ENCODE measurements around the gene ARGLU1. TPM values are rescaled to one million over a fixed set of nuclear protein-coding genes. Genes with fewer than 3 reads are reported as not detected.
A peak's percentile ranks its signal among the peaks of the same experiment; 100 is the strongest.

Gene ARGLU1
- polyA plus RNA-seq, 3 donors: 22.4 to 168 (median 27.2) TPM

DNA sequence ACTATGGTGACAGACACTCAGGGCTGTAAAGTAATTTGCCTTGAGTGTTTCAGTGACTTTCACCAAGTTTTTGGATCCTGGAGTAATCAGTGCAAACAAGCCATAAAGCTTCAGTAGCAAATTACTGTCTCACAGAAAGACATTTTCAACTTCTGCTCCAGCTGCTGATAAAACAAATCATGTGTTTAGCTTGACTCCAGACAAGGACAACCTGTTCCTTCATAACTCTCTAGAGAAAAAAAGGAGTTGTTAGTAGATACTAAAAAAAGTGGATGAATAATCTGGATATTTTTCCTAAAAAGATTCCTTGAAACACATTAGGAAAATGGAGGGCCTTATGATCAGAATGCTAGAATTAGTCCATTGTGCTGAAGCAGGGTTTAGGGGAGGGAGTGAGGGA is 9.4 kb downstream of the ARGLU1 start:
- Histone ChIP-seq H2AFZ (ENCODE audit: insufficient read depth, low read depth, low read length, poor library complexity, severe bottlenecking) (no peak overlapping the region), H3K27ac (ENCODE audit: low read depth in 1 of 2, low read length in 2 of 2) (no peak overlapping the region), H3K9me3 (replicated peaks in 1 of 2; ENCODE audit: control insufficient read depth in 1 of 2, insufficient read depth in 1 of 2, low read length in 2 of 2) (no peaks in the 10 kb centered on the region), H3K36me3 (replicated peaks in 1 of 2; ENCODE audit: control insufficient read depth in 1 of 2, insufficient read depth in 2 of 2, low read length in 2 of 2) (peaks cover 60 to 65% of the 10 kb centered on the region in 2 donors), H3K79me2 (ENCODE audit: insufficient read depth, low read length) (peaks cover 100% of the 10 kb centered on the region), H3K4me2 (replicated peaks; ENCODE audit: extremely low read depth, low read length, poor library complexity, severe bottlenecking) (no peak overlapping the region), H3K9ac (ENCODE audit: insufficient read depth, low read length, poor library complexity, severe bottlenecking) (no peak overlapping the region), H3K27me3 (ENCODE audit: control insufficient read depth in 2 of 2, insufficient read depth in 2 of 2, low read length in 2 of 2) (no peaks in the 10 kb centered on the region), H3K4me3 (replicated peaks in 1 of 3; ENCODE audit: low read depth in 2 of 3, low read length in 3 of 3) (no peak overlapping the region), H3K4me1 (ENCODE audit: control insufficient read depth in 1 of 2, insufficient read depth in 2 of 2, low read length in 2 of 2) (no peaks in the 10 kb centered on the region), H4K20me1 (ENCODE audit: insufficient read depth, low read length) (peaks cover 100% of the 10 kb centered on the region)
- Mint-ChIP-seq H3K27me3 (ENCODE audit: low read depth in 3 of 3) (no peaks in the 10 kb centered on the region), H3K4me3 (no peak overlapping the region), H3K27ac (peak overlapping the region in 1 of 7 donors; percentile 21), H3K9me3 (no peaks in the 10 kb centered on the region), H3K36me3 (peaks cover 57 to 60% of the 10 kb centered on the region in 2 donors), H3K4me1 (peaks cover 14% of the 10 kb centered on the region)
- intact Hi-C loops (cut with micrococcal nuclease): no loop called here
- TF ChIP-seq, protein P1, sequence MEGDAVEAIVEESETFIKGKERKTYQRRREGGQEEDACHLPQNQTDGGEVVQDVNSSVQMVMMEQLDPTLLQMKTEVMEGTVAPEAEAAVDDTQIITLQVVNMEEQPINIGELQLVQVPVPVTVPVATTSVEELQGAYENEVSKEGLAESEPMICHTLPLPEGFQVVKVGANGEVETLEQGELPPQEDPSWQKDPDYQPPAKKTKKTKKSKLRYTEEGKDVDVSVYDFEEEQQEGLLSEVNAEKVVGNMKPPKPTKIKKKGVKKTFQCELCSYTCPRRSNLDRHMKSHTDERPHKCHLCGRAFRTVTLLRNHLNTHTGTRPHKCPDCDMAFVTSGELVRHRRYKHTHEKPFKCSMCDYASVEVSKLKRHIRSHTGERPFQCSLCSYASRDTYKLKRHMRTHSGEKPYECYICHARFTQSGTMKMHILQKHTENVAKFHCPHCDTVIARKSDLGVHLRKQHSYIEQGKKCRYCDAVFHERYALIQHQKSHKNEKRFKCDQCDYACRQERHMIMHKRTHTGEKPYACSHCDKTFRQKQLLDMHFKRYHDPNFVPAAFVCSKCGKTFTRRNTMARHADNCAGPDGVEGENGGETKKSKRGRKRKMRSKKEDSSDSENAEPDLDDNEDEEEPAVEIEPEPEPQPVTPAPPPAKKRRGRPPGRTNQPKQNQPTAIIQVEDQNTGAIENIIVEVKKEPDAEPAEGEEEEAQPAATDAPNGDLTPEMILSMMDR (IDR thresholded peaks at IDR 0.05): no peak
- DNase-seq: no peak

DNA sequence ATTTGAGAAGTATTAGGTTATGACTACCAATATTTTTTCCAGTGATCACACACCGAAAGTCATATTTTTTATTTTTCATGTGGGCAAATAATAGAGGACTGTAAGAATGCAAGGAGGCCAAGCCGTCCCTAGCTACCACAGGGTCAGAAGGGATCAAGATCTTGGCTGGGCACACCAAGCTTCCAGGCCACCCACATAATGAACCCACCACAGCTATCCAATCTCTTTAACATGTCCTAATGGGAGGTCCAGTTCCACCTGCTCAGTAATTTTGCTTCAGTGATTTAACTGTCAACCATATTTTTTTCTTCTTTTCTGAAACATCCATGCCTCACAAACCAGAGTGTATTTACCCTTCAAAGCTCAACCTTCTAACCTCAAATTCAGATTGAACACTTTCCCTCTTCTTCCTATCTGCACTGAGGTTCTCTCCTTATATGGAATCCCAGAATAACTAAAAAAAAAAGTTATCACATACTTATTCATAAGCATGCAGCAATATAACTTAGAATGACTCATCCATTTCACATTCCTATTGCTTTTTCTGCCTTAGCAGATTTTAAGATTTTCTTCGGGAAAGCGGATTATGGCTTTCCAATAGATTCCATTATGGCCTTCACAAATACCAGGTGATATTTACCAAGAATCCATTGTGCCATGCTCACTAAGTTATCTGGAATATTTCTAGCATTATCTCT is 12.2 kb downstream of the ARGLU1 start:
- peaks cover 12% of the 10 kb centered on the region for H3K4me1 Mint-ChIP-seq
- no peak overlapping the region for H3K4me3 Mint-ChIP-seq
- H3K27ac ChIP-seq (ENCODE audit: low read depth in 1 of 2, low read length in 2 of 2): no peak overlapping the region
- H4K20me1 ChIP-seq (ENCODE audit: insufficient read depth, low read length): peaks cover 100% of the 10 kb centered on the region
- H3K4me1 ChIP-seq (ENCODE audit: control insufficient read depth in 1 of 2, insufficient read depth in 2 of 2, low read length in 2 of 2): no peaks in the 10 kb centered on the region
- H3K9me3 Mint-ChIP-seq: no peaks in the 10 kb centered on the region
- no peak overlapping the region for H3K4me2 ChIP-seq (replicated peaks; ENCODE audit: extremely low read depth, low read length, poor library complexity, severe bottlenecking)
- no peak for DNase-seq
- no peak overlapping the region for H3K27ac Mint-ChIP-seq
- H3K79me2 ChIP-seq (ENCODE audit: insufficient read depth, low read length): peaks cover 100% of the 10 kb centered on the region
- intact Hi-C loops (cut with micrococcal nuclease): no loop called here
- peaks cover 78 to 81% of the 10 kb centered on the region in 2 donors for H3K36me3 Mint-ChIP-seq
- no peaks in the 10 kb centered on the region for H3K27me3 ChIP-seq (ENCODE audit: control insufficient read depth in 2 of 2, insufficient read depth in 2 of 2, low read length in 2 of 2)
- no peak overlapping the region for H2AFZ ChIP-seq (ENCODE audit: insufficient read depth, low read depth, low read length, poor library complexity, severe bottlenecking)
- WGBS (ENCODE audit: insufficient coverage): no CpG with 5 or more reads among the region's 4 CpGs
- H3K4me3 ChIP-seq (replicated peaks in 1 of 3; ENCODE audit: low read depth in 2 of 3, low read length in 3 of 3): no peak overlapping the region
- no peaks in the 10 kb centered on the region for H3K27me3 Mint-ChIP-seq (ENCODE audit: low read depth in 3 of 3)
- TF ChIP-seq, protein P1 (IDR thresholded peaks at IDR 0.05): no peak
- H3K9ac ChIP-seq (ENCODE audit: insufficient read depth, low read length, poor library complexity, severe bottlenecking): no peak overlapping the region
- H3K36me3 ChIP-seq (replicated peaks in 1 of 2; ENCODE audit: control insufficient read depth in 1 of 2, insufficient read depth in 2 of 2, low read length in 2 of 2): peaks cover 74 to 92% of the 10 kb centered on the region in 2 donors
- H3K9me3 ChIP-seq (replicated peaks in 1 of 2; ENCODE audit: control insufficient read depth in 1 of 2, insufficient read depth in 1 of 2, low read length in 2 of 2): no peaks in the 10 kb centered on the region

Measured in CD14-positive monocyte (primary cell).